RKO (cell line): ENCODE data around the gene MMP11.
A peak's percentile ranks its signal among the peaks of the same experiment; 100 is the strongest.
"Not testable (repeated sequence)": the region's sequence is repeated elsewhere in the genome, so short reads cannot be mapped to it uniquely, and the experiment has no call there.

Experiments used
- DNase-seq: peaks from one replicate; pipeline ENCODE4 v3.0.0-alpha.2; 2016; ENCODE audit warnings: low spot score

MMP11 gene

GRCh38 chr22:23772649-23773473 lies at the start of gene MMP11:
Gene MMP11 (plus strand): TSS chr22:23772849. CDS start chr22:23772871, 22 bp downstream.
- peak; percentile 61 for DNase-seq

DNA sequence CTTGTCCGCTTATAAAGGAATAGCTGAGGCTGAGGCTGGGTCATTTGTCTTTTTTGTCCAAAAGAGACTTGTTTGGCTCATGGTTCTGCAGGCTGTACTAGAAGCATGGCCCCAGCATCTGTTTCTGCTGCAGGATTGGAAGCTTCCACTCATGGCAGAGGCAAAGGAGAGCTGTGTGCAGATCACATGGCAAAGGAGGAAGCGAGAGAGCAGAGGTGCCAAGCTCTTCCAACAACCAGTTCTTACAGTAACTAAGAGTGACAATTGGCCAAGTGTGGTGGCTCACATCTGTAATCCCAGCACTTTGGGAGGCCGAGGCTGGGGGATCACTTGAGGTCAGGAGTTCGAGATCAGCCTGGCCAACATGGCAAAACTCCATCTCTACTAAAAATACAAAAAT lies 44.5 kb upstream of the MMP11 start:
- not testable (repeated sequence) for DNase-seq

DNA sequence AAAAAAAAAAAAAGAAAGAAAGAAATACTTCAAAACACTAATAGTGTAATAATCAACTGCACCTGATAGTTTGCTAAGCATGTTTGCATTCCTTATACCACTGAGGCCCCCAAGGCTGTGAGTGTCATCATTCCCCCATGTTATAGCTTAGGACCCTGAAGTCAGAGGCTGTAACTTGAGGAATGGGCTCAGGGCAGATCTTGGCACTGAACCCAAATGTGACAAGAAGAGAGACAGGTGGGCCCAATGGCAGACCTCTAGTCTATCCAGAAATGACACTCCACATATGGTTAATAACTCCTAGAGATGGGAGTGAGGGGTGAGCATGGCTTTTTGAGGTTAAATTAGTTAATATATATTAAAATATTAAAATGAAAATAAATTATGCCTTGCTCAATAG lies 35.0 kb upstream of the MMP11 start:
- no peak for DNase-seq

DNA sequence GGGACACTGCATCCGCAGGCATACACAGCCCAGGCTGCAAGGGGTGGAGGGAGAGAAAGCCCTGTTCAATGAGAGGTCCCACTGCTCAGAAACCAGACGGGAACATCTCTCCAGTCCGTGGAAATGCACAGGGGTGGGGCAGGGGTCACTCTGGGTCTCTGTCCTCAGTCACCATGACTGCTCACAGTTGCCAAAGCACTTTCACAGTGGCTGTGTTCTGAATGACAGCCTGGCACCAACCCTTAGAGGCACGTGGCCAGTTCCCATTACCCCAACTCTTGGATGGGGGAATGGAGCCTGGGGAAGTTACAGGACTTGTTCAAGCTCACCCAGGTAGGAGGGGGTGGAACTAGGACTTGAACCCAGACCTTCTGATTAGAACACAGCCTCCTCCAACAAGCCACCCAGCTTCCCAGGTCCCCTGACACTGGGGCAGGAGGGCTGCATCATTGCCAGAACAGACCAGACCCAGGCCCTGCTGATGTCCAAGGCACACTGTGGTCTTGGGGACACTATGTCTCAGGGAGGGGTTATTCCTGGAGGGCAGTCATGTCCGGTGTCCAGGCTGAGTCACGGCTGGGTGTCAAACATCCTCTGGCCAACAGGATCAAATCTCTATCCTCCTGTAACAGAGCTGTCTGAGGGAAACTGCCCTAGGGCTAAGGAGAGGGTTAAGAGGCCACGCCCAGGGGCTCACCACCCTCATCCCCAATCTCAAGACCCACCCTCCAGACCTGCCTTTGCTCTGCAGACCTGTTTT lies 30.0 kb upstream of the MMP11 start:
- no peak for DNase-seq

DNA sequence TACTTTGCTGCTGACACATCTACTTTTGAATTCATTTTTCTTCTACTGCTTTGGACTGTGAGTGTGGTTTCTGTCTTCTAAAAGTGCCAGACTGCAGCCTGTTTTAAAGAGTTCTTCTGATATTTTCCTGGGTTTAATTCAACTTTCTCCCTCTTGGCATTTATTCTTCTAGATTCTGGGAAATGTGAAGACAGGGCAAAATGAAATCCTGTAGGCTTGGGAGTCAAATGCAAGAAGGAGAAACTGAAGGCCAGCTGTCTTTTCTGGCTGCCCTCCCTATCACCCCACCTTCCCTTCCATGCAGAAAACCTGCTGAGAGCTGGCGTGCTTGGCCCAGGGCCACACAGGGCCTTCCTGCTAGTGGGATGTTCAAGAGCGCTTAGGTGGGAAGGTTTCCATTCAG lies 29.3 kb upstream of the MMP11 start:
- DNase-seq = no peak

DNA sequence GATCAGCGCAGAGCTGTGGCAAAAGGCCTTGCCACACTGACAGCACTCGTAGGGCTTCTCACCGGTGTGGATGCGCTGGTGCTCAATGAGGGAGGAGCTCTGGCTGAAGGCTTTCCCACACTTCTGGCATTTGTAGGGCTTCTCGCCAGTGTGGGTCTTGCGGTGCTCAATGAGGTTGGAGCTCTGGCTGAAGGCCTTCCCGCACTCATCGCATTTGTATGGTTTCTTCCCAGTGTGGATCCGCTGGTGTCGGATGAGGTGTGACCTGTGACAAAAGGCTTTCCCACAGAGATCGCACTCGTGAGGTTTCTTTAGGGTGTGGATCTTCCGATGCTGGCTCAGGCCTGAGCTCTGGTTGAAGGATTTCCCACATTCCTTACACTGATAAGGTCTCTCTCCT lies 28.6 kb upstream of the MMP11 start:
- no peak for DNase-seq

- no peak for DNase-seq
Measured at GRCh38 chr22:23744485-23744884, 28.2 kb upstream of the MMP11 start.

- no peak for DNase-seq
Measured at GRCh38 chr22:23745791-23746190, 26.9 kb upstream of the MMP11 start.

DNA sequence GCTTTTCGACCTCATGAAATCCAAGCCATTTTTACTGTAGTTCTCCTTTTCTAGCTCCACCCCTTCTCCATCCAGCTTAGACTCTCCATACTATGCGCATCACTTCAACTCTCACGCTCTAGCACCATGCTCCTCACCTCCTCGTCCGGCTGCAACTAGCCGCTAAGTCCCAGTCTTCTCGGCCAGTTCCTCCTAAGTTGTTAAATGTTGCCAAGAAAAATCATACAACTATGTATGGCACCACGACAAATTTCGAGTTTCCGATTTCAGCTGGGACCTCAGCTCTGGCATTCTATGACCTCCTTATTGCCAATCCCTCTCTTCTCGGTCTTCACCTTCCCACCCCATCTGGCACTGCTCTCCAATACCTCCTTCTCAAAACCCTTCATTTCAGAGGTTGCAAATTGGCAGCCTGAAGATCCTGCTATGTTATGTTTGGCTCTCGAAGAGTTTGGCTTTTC lies 22.8 kb upstream of the MMP11 start:
- DNase-seq = no peak

DNA sequence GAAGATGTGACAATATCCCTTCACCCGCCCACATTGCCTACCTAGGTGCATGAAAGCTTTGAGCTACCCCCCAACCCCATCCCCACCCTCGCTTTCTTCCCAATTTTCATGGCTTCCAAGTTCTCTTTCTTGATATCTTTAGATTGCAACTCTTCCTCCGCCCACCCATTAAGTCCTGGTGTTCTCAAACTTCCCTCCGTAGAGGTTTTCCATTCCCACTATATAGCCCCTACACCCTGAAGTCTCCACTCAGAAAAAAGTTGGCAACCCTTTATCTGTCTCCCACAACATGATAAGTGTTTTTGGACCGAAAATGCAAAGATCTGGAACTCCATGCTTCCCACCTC lies 22.3 kb upstream of the MMP11 start:
- no peak for DNase-seq

GRCh38 chr22:23750714-23751440 lies 21.8 kb upstream of the MMP11 start, which contains the start of gene ZNF70:
Gene ZNF70 (minus strand): TSS chr22:23751112. CDS start chr22:23745140, 5,972 bp downstream.
- DNase-seq = peak; percentile 86

DNA sequence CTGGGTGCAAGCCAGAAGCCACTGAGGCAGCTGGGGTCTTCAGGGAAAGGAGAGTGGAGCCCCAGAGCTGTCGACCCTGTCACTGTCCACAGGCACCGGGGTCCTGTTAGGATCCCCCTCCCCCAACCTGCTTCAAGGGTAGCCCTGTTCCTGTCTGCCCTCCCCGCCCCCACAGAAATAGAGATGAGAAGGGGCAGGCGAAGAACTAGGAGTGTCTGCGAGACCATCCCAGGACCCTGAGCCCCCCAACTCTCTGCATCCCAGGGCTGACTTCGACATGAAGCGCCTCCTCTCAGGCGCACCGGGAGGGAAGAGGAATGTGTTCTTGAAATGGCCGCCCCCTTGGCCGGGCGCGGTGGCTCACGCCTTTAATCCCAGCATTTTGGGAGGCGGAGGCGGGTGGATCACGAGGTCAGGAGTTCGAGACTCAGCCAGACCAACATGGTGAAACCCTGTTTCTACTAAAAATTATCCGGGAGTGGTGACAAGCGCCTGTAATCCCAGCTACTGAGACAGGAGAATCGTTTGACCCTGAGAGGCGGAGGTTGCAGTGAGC lies 21.1 kb upstream of the MMP11 start:
- DNase-seq = peak; percentile 56

DNA sequence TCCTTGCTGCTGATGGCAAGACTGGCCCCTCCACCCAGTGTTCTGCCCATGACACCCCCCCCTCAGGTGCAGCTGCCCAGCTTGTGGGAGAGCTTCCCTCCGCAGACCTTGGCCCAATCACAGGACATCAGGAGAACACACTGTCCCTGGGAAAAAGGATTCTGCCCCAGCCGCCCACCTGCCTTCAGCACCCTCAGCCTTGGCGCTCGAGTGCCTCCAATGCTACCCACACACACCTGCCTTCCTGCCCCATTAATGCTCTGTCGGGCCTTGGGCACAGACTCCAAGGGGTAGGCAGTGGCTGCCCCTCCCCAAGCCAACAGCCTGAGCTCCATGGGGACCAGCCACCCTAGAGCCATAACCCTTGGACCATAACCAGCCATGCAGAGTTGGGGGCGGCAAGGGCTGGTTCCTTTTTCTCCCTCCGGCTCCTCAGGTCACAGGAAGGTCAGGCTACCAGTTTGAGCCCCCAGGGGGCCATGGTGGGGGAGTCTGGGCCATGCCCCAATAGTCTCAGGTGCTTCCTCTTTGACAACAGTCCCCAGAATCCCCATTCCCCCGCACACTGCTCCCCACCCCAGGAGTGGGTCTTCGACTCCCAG lies 20.5 kb upstream of the MMP11 start:
- DNase-seq = no peak

DNA sequence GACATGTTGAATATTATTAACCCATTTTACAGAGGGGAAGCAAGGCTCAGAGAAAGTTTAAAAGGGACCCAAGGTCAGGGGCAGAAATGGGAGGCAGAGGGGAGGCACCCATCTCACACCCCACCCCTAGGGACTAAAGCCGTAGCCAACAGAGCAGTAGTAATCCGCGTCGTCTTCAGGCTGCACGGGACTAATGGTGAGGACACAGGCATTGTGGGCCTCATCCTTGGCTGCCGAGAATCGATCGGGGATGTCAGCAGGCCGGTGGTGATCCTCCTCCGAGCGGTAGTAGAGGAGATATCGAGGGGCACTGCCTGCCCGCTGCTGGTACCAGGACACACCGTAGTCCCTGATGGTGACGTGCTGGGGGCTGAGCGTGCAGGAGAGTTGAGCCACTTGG lies 19.9 kb upstream of the MMP11 start:
- no peak for DNase-seq

DNA sequence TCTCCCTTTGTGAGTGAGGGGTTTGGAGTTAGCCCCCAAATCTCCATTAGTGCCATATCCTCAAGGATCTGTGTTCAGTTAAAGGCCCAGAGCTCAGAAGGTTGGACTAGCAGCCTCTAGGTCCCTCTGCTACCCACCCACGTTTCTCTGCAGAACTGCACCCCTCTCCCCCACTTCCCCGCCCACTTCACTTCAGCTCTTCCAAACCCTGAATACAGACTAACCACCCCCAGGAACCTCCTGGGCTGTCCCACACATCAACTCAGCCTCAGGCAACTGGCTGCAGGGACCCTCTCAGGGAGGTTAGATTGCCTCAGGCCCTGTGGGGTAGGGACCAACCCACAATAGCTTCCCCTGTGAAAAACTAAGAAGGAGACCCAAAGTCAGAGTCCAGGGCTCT lies 19.3 kb upstream of the MMP11 start:
- DNase-seq = no peak

- DNase-seq = no peak
Measured at GRCh38 chr22:23754220-23754919, 18.3 kb upstream of the MMP11 start, which contains the start of gene VPREB3. Gene VPREB3 (minus strand): TSS chr22:23754425. CDS start chr22:23754363, 62 bp downstream.

DNA sequence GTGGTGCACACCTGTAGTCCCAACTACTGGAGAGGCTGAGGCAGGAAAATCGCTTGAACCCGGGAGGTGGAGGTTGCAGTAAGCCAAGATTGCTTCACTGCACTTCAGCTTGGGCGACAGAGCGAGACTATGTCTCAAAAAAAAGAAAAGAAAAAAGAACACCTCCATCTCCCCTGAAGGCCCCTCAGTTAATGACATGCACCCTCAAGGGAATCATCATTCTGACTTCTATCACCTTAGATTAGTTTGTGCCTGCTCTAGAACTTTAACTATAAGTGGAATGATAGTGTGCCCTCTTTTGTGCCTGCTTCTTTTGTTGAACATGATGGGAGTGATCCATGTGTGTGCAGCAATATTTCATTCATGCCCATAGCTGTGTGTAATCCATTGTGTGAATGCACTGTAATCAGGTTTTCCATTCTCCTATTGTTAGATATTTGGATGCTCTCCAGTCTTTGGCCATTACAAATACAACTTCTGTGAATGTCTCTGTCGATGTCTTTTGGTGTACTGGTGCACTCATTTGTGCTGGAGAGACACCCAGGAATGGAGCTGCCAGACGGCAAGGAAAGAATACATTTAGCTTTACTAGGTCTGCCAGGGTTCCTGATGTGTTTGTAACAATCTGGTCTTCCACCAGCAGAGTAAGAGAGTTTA lies 17.5 kb upstream of the MMP11 start:
- no peak for DNase-seq

GRCh38 chr22:23755711-23756110 lies 16.9 kb upstream of the MMP11 start:
- DNase-seq = no peak

GRCh38 chr22:23756891-23757290 lies 15.8 kb upstream of the MMP11 start:
- no peak for DNase-seq

DNA sequence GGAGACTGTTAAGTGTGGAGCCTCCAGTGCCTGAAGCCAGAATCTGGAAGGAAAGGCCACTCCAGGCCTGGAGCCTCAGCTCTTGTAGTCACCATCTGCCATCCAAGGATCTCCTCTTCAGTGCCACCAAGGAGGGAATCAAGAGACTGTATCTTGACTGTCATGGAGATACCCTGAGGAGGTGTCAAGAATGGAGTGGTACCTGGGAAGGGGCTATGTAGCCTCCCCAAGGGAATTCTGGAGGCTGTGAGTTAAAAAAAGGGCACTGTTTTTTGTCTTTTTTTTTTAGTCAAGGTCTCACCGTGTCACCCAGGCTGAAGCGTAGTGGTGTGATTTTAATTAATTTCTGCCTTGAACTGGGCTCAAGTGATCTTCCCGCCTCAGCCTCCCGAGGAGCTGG lies 13.1 kb upstream of the MMP11 start:
- no peak for DNase-seq

DNA sequence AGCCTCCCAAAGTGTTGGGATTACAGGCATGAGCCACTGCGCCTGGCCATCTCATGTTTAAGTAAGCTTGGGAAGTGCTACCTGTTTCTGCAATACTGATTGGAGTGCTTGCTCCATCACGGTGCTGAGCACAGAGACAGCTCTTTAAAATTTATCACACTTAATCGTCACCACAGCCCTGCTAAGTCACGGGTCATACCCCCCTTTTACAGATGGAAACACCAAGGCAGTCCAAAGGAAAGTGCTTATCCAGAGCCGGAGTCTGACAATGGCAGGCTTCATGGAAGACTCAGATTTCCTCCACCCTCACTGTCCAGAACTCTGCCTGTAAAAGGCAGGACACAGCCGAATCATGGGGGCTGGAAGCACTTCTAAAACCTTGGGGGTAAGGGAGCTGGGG lies 12.6 kb upstream of the MMP11 start:
- no peak for DNase-seq
